ENCODE data around the gene FLT4.

Gene FLT4

GRCh38 chr5:180640861-180641565, 8.4 kb downstream of the FLT4 start:
- DNase-seq, result no peak

- DNase-seq, result no peak
Observed at GRCh38 chr5:180640611-180640860, 8.9 kb downstream of the FLT4 start.

DNA sequence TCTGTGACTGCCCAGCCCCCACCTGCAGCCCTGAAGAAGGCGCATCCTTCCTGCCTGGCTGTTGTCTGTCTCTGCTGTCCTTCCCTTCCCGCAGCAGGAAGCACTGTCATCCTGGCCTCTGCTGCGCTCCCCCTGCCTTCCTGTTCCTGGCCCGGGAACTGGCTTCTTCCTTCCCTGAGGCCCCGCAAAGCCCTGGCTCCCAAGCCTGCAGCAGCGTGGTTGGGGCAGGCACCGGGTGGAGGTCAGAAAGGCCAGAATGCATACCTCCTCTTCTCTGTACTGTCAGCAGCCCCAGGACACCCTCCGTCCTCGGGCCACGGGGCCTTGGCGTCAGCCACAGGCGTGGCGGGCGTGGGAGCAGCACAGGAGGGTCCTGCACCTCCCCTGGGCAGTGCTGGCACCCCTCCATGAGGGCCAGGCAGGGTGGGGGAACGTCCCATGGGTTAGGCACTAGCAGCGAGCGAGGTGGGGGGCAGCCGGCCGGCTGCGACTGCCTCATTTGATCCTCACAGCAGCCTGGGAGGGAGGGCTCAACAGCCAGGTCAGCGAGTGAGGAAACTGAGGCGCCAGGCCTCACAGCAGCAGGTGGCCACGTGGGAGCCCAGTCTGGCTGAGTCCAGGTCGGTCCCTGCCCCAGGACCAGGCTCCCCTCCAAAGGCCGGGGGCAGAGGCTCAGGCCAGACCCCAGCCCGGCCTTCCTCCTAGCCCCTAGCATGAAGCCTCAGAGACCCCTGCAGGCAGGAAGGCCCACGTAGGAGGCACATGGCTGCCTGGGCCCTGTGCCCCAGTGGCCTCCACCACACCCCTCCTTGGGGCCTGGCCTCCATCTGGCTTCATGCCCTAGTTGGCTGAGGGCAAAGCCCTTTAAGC, 9.4 kb downstream of the FLT4 start:
- no peak for DNase-seq

DNA sequence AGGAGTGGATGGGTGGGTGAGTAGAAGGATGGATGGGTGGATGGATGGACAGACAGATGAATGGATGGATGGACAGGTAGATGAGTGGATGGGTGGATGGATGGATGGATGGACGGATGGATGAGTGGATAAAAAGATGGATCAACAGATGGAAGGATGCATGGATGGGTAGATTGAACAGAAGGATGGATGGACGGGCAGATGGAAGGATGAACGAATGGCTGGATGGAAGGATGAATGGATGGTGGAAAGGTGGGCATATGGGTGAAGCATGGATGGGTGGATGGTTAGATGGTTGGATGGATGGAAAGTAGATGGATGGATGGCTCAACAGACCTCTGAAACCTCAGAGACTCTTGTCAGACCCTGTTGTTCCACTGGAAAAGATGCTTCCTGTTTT, 10.1 kb downstream of the FLT4 start:
- DNase-seq, result no peak

DNA sequence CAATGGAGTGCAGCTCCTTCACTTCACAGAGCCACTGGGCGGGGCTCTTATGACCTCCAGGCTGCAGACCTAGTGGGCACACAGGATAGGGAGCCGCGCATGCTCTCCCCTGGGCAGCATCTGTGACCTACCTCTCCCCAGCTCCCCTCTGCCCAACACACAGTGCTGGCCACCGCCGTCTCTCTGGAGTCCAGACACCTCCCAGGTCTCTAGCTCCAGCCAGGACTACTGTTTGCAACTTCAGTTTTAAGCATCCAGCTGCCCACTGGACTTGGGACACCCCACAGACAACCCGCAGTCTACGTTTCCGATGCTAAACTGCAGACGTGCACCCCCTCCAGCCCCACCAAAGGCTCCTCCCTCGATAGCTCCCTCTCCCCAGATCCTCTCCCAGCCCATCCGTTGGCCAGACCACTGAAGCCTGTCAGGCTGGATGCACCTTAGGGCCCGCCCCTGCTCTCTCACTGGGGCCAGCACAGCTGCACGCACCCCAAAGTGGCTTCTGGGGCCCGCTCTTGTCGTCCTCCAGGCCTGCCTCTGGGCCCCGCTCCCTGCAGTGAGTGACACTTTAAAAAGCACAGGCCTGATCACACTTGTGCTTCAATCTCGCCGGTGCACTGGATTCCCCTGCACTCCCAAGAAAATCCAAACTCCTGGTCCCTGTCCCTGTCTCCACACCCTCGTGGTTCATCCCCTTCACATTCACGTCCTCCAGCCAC, 11.3 kb downstream of the FLT4 start:
- DNase-seq, result no peak

DNA sequence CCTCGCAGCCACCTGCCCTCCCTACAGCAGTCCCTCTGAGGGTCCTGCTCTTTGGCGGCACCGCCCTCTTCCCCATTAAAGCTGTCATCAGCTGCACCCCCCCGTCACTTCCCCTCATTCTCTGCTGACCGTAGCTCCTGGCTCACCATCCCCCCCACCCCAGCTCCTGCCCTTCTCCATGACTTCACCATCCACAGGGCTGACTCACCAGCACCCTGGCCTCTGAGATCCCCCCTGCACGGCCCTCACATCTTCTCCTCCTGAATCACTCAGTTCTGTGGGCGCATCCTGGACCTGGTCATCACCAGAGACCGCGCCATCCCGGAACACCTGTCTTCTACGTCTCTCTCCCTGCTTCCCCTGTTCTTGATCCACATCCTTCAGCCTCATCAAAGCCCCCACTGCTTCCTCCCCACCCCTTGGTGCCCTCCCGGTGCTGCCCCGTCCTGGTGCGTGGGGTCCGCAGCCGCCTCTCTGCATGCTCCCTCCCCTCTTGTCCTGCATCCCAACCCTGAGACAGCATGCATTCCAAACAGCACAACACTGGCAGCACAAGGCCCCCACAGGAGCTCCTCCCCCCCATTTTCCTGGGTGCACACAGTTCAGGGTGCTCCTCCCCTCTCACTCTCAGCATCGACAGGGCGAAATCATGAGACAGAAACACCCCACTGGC, 12.9 kb downstream of the FLT4 start:
- DNase-seq, result no peak

DNA sequence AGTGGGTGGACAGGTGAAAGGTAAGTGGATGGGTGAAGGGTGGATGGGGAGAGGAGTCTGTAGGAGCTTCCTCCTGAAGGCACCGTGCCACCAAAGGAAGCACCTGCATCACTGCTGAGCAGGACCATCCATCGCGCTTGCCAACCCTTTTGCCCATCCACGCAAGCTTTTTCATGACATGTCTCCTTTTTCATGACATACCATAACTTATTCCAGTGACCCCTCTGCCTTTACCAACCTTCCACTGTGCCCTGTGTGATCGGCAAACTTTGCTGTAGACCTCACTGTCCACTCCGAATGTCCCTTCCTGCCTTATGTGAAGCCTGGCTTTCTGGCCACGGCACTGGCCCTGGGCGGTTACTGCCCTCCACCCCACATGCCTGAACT, 13.4 kb downstream of the FLT4 start:
- DNase-seq, result no peak

DNA sequence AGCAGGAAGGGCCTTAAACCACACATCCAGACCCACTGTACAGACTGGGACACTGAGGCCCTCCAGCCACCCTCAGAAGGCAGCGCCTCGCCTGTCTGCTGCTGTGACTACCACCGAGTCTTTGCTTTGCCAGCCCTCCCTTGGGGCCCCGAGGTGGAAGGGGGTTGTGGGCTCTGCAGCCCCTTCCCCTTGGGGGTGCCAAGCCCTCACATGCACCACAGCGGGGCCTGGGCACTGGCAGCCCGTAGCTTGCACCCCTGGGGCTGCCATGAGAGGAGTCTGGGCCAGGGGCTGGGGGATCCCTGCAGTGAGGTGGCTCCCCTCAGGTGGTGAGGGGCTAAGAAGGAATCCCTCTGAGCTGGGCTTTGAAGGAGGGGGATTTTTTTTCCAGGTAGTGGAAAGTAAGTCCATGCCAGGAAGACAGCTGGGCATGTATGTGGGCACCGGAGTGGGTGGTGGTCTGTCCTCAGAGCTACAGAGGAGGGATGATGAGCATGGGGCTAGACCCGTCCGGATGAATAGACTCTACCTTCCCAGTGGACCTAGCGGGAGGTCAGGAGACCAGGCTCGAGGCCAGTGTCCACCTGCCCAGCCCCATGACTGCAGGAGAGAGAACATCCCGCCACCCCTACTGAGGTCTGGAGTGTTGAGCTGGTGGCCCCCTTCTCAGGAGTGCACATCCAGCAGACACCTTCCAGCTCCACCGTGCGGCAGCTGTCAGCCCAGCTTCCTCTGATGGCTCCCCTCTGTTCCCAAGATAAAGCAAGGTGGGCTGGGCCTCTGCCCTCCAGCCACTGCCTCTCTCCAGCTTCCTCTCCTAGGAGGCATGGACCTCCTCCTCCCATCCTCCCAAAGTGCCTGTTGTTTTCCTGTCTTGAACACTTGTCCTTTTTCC, 15.9 kb downstream of the FLT4 start:
- no peak for DNase-seq

- no peak for DNase-seq
Observed at GRCh38 chr5:180632768-180633167, 16.6 kb downstream of the FLT4 start.

DNA sequence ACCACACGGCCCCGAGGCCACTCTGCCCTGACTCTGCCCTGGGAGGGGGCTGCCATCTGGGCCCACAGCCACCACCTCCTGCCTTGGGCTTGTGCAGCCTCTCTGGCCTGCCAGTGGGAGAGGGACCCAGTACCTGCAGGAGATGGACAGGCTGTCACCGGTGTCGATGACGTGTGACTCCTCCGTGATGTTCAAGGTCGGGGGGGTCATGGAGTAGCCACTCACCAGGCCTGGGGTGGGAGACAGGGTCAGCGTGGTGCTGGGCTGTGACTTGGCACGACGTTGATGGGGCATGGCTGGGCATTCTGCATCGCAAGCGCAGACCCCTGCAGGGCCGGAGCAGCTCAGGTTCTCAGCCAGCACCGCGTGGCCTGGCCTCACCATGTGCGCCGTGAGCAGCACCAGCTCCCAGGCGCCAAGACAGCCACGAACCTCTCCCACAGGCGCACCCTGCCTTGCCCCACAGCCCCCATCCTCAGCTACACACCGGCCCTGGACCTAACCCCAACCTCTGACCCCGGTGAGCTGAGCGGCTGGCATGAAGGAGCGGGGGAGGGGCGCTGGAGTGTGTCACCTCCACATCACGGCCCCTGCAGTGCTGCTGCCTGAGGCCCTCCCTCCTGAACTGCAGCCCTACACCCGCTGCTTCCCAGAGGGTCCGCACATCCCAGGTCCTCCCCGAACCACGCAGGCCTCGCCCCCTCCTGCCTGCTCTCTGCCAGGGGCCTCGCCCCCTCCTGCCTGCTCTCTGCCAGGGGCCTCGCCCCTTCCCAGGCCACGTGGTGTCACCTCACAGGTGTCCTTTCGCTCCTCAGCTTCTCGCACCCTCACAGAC, 17.6 kb downstream of the FLT4 start:
- no peak for DNase-seq

DNA sequence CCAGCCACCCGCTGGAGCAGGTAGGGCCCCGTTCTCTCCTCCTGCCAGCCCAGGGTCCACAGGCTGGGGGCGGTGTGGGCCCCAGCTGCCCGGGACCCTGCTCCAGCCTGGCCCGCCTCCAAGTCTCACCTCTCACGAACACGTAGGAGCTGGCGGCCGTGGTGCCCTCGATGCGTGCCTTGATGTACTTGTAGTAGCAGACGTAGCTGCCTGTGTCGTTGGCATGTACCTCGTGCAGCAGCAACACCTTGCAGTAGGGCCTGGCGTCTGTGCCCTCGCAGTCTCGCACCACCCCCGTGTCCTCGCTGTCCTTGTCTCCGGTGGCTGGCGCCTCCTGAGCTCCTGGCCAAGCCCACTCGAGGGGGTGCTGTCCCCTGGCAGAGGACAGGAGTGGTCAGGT, 19.0 kb downstream of the FLT4 start:
- DNase-seq, result no peak

DNA sequence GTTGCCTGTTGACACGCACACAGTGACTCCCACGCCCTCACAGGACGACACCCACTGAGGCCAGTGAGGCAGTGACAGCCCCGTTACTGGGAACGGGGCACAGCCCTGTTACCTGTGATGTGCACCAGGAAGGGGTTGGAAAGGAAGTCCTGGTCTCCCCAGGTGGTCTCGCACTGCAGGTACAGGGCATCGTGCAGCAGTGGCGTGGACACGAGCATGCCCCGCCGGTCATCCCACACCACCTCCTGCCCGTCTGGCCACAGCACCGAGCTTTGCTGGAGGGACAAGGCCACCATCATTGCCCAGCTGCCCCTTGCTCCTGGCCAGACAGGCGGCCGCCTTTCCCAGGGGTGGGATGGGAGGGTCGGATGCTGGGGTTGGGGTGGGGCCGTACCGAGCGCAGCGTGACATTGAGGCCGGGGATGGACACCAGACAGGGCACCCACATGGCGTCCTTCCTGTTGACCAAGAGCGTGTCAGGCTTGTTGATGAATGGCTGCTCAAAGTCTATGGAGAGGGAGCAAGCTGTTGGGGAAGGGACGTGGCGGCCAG, 19.5 kb downstream of the FLT4 start:
- no peak for DNase-seq

DNA sequence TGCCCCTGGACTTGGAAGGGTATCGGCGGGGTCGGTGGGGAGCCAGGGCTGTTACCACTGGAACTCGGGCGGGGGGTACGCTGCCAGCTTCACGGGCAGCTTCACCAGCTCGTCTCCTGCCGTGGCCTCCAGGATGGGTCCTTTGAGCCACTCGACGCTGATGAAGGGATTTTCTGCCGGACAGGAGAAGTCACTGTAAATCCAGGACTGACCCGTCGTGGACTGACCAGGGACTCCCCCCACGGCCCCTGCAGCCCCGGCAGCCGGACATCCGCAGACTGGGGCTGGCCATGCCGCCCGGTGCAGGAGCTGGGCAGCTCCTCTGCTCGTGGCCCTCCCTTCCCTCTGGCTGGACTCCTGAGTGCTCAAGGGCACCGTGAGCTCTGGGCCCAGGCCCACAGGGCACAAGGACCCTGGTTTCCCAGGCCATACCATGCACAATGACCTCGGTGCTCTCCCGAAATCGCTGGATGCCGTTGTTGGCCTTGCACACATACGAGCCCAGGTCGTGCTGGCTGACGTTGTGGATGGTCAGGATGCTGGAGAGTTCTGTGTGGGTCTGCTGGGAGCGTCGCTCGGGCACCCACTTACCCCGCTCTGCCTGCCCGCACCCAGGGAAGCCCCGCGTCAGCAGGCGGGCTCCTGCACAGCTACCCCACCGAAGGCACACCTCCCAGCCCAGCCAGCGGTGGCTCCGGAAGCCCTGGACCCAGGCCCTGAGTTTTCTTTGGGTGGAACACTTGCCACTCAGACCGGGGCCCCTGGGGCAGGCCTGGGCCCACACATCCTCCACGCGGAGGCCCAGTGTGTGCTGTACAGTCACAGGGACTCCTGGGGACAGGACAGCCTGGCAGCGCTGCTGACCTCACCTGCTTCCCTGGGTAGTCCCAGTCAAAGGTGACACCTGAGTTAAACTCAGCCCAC, 20.3 kb downstream of the FLT4 start:
- DNase-seq, result no peak

DNA sequence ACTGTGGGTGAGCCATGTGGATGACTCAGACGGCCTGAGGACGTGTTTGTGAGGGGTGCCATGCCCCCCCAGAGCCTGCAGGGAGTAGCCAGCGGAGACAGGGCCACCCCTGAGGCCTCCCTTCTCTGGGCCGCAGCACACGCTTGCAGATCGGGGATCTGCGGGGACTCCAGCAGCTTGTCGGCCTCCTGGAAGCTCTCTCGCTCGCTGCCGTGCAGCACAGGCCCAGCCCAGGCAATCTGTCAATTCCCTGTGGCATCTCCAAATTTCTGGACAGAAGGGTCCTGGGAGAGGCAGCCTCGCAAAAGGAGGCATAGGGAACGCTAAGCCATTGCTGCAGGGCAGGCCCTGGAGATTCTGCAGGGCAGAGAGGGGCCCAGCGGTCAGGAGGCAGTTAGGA, 21.2 kb downstream of the FLT4 start:
- DNase-seq, result no peak

- DNase-seq, result no peak
Observed at GRCh38 chr5:180627386-180628120, 21.8 kb downstream of the FLT4 start.

- no peak for DNase-seq
Observed at GRCh38 chr5:180626661-180627385, 22.6 kb downstream of the FLT4 start.

- no peak for DNase-seq
Observed at GRCh38 chr5:180625791-180626660, 23.4 kb downstream of the FLT4 start.

Measured in DMS79 (cell line).